ENCODE results near the gene SPOPL. TPM values are rescaled to one million over a fixed set of nuclear protein-coding genes. Genes with fewer than 3 reads are reported as not detected.

SPOPL gene
- total and polyA plus RNA-seq, 2 of the 4 experiments (the other 2 are of a cell fraction) = 4.8 to 20.3 TPM

DNA sequence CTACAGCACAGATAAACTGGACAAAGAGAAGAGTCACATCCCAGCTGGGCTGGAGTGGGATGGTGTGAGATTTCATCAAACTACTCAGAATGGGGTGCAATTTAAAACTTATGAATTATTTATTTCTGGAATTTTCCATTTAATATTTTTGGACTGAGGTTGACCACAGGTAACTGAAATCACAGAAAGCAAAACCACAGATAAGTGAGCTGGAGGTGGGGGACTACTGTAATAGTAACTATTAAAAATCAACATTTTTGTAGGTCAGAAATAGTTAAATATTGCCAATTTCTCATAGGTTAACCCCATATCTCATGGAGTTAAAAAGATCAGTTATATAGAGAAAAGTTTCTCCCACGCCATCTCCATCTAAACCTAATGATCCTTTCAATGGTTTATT lies 88.1 kb downstream of the SPOPL start:
- intact Hi-C loops (cut with micrococcal nuclease) (no loop called here), in situ Hi-C loops (cut with MboI; ENCODE audit: low sequenced_read_pairs) (no loop called here), dilution Hi-C loops (cut with HindIII; ENCODE audit: low sequenced_read_pairs, unreplicated experiment) (no loop called here)
- CTCF ChIA-PET = no interaction called here
- H2BK20ac ChIP-seq (ENCODE audit: low read depth, low read length) = no peak overlapping the region
- POLR2A ChIA-PET (ENCODE audit: unreplicated experiment) = no interaction called here
- H3K4me2 ChIP-seq (ENCODE audit: low read depth, low read length) = no peak overlapping the region
- no peak overlapping the region for H2AFZ ChIP-seq (replicated peaks; ENCODE audit: low read length, poor library complexity)
- H3K9me3 ChIP-seq (ENCODE audit: control insufficient read depth, insufficient read depth, low read length) = no peaks in the 10 kb centered on the region
- ATAC-seq (ENCODE audit: low read depth) (no peak), DNase-seq (no peak)
- no peak overlapping the region for H3K4ac ChIP-seq (ENCODE audit: low read depth, low read length)
- H2BK15ac ChIP-seq (ENCODE audit: low read depth, low read length) = no peak overlapping the region
- H3K27ac ChIP-seq (ENCODE audit: insufficient read depth, low read length) = no peak overlapping the region
- no peaks in the 10 kb centered on the region for H3K27me3 ChIP-seq (ENCODE audit: control insufficient read depth, insufficient read depth, low read length)
- no peak overlapping the region for H3K4me3 ChIP-seq (ENCODE audit: insufficient read depth, low read depth, low read length)
- no CpG with 5 or more reads among the region's 1 CpG for WGBS, 2 experiments (ENCODE audit: extremely low coverage in 2 of 2, insufficient read length in 1 of 2)
- no peak overlapping the region for H3K23ac ChIP-seq (ENCODE audit: low read depth, low read length)
- no peak overlapping the region for H3K14ac ChIP-seq (replicated peaks; ENCODE audit: low read depth, low read length)
- H3K36me3 ChIP-seq (ENCODE audit: control insufficient read depth, insufficient read depth, low read length) = peaks cover 2% of the 10 kb centered on the region; the same call in 1 of the 2 replicates
- H2BK5ac ChIP-seq (ENCODE audit: low read depth, low read length, poor library complexity, severe bottlenecking) = no peak overlapping the region
- no peak overlapping the region for H3K9ac ChIP-seq (ENCODE audit: low read depth, low read length)
- no peaks in the 10 kb centered on the region for H3K4me1 ChIP-seq (ENCODE audit: control insufficient read depth, insufficient read depth, low read length)
- no peak overlapping the region for H3K56ac ChIP-seq (ENCODE audit: extremely low read depth, insufficient read depth, low read length)
- TF ChIP-seq, protein P1, sequence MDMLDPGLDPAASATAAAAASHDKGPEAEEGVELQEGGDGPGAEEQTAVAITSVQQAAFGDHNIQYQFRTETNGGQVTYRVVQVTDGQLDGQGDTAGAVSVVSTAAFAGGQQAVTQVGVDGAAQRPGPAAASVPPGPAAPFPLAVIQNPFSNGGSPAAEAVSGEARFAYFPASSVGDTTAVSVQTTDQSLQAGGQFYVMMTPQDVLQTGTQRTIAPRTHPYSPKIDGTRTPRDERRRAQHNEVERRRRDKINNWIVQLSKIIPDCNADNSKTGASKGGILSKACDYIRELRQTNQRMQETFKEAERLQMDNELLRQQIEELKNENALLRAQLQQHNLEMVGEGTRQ (IDR thresholded peaks at IDR 0.05; ENCODE audit: low read depth, low read length) = no peak
- TF ChIP-seq SMC3 (IDR thresholded peaks at IDR 0.05; ENCODE audit: low read depth, low read length) (no peak), MXI1 (IDR thresholded peaks at IDR 0.05; ENCODE audit: borderline replicate concordance, low read depth, low read length) (no peak), CEBPB (IDR thresholded peaks at IDR 0.05; ENCODE audit: low read depth, low read length) (no peak)
- TF ChIP-seq, protein P2, sequence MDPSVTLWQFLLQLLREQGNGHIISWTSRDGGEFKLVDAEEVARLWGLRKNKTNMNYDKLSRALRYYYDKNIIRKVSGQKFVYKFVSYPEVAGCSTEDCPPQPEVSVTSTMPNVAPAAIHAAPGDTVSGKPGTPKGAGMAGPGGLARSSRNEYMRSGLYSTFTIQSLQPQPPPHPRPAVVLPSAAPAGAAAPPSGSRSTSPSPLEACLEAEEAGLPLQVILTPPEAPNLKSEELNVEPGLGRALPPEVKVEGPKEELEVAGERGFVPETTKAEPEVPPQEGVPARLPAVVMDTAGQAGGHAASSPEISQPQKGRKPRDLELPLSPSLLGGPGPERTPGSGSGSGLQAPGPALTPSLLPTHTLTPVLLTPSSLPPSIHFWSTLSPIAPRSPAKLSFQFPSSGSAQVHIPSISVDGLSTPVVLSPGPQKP (IDR thresholded peaks at IDR 0.05; ENCODE audit: borderline replicate concordance, low read depth, low read length) = no peak
- no peak overlapping the region for H3K18ac ChIP-seq (ENCODE audit: low read depth, low read length)
- H4K91ac ChIP-seq (ENCODE audit: insufficient read depth, low read depth, low read length) = no peak overlapping the region
- no peak overlapping the region for H4K5ac ChIP-seq (ENCODE audit: low read depth, low read length)
- H3K79me1 ChIP-seq (ENCODE audit: low read depth in 1 of 2, low read length in 2 of 2) = no peaks in the 10 kb centered on the region
- H2AK5ac ChIP-seq (ENCODE audit: low read depth, low read length) = no peak overlapping the region
- no peaks in the 10 kb centered on the region for H3K9me1 ChIP-seq (ENCODE audit: insufficient read depth, low read length)
- no peak overlapping the region for H4K8ac ChIP-seq (ENCODE audit: low read depth in 2 of 2, low read length in 2 of 2)
- BruUV-seq (replicated peaks) = no TSS peak
- no peak overlapping the region for H2BK120ac ChIP-seq (ENCODE audit: low read depth, low read length)
- H2AK9ac ChIP-seq (replicated peaks; ENCODE audit: low read depth, low read length, poor library complexity) = no peak overlapping the region
- no peaks in the 10 kb centered on the region for H4K20me1 ChIP-seq (ENCODE audit: insufficient read depth, low read length)
